ENCODE measurements around the gene USP49. TPM values are rescaled to one million over a fixed set of nuclear protein-coding genes. Genes with fewer than 3 reads are reported as not detected.
A peak's percentile ranks its signal among the peaks of the same experiment; 100 is the strongest.

USP49 gene
- total and polyA plus RNA-seq, 2 of the 13 experiments (the other 11 are each of a cell fraction or from before 2014, with no cell fraction given), result 2.9 to 4.3 TPM

DNA sequence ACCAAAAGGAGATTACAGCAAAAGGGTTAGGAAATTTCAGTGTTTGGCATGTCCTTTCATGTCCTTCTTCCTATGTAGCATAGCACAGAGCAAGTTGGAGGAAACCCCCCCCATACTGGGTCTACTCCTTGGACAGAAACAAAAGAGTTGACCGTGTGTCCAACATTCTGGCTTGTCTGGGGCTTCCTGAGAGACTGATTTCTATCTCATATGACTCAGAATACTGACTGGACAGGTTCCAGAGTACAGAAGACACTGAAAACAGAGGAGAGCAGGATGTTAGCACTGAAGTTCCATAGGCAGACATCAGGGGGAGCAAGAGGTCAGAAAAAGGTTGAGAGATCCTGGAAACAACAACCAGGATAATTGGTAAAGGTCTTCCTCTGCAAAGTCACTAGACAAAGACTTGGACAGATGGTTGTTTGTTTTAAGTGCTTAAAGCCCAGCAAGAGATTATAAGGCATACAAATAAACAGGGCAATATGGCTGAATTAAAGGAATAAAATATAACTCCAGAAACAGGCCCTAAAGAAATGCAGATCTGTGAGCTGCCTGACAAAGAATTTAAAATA lies 48.4 kb downstream of the USP49 start (continued):
- TF ChIP-seq, protein P1, sequence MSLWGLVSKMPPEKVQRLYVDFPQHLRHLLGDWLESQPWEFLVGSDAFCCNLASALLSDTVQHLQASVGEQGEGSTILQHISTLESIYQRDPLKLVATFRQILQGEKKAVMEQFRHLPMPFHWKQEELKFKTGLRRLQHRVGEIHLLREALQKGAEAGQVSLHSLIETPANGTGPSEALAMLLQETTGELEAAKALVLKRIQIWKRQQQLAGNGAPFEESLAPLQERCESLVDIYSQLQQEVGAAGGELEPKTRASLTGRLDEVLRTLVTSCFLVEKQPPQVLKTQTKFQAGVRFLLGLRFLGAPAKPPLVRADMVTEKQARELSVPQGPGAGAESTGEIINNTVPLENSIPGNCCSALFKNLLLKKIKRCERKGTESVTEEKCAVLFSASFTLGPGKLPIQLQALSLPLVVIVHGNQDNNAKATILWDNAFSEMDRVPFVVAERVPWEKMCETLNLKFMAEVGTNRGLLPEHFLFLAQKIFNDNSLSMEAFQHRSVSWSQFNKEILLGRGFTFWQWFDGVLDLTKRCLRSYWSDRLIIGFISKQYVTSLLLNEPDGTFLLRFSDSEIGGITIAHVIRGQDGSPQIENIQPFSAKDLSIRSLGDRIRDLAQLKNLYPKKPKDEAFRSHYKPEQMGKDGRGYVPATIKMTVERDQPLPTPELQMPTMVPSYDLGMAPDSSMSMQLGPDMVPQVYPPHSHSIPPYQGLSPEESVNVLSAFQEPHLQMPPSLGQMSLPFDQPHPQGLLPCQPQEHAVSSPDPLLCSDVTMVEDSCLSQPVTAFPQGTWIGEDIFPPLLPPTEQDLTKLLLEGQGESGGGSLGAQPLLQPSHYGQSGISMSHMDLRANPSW (CRISPR knock-in tag; IDR thresholded peaks at IDR 0.05; ENCODE audit: borderline replicate concordance), result no peak; the same call in 1 of the 2 replicates
- TF ChIP-seq, protein P2, sequence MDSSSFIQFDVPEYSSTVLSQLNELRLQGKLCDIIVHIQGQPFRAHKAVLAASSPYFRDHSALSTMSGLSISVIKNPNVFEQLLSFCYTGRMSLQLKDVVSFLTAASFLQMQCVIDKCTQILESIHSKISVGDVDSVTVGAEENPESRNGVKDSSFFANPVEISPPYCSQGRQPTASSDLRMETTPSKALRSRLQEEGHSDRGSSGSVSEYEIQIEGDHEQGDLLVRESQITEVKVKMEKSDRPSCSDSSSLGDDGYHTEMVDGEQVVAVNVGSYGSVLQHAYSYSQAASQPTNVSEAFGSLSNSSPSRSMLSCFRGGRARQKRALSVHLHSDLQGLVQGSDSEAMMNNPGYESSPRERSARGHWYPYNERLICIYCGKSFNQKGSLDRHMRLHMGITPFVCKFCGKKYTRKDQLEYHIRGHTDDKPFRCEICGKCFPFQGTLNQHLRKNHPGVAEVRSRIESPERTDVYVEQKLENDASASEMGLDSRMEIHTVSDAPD (CRISPR knock-in tag; IDR thresholded peaks at IDR 0.05), result no peak
- TF ChIP-seq SPEN (CRISPR knock-in tag; IDR thresholded peaks at IDR 0.05; ENCODE audit: low read depth) (no peak), ZNF563 (CRISPR knock-in tag; IDR thresholded peaks at IDR 0.05) (no peak), GATA4 (IDR thresholded peaks at IDR 0.05; ENCODE audit: borderline replicate concordance, low read depth) (no peak), RFX1 (IDR thresholded peaks at IDR 0.05) (no peak), ZNF746 (CRISPR knock-in tag; IDR thresholded peaks at IDR 0.05) (no peak), ZNF484 (CRISPR knock-in tag; IDR thresholded peaks at IDR 0.05; ENCODE audit: borderline replicate concordance, low read depth) (no peak), BORCS8-MEF2B (CRISPR knock-in tag; IDR thresholded peaks at IDR 0.05) (no peak), ZNF44 (CRISPR knock-in tag; IDR thresholded peaks at IDR 0.05) (no peak), MEIS1 (CRISPR knock-in tag; IDR thresholded peaks at IDR 0.05; ENCODE audit: borderline replicate concordance) (no peak), ZNF230 (CRISPR knock-in tag; IDR thresholded peaks at IDR 0.05) (no peak)
- TF ChIP-seq, protein P3, sequence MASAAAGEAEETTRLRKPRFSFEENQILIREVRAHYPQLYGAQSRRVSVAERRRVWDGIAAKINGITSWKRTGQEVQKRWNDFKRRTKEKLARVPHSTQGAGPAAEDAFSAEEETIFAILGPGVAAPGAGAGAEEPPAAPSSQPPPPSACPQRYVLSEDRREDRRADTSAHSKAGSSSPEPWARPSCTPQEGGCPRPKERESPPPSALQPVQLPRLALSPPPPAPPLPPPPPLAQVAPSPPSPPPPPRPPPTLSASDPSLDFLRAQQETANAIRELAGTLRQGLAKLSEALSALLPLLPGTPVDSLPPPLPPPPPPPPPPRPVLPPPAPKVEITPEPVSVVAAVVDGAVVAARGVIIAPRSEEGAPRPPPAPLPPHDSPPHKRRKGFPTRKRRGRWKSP (CRISPR knock-in tag; IDR thresholded peaks at IDR 0.05), result peak; percentile 64; the same call in 1 of the 2 replicates
- TF ChIP-seq, protein P4, sequence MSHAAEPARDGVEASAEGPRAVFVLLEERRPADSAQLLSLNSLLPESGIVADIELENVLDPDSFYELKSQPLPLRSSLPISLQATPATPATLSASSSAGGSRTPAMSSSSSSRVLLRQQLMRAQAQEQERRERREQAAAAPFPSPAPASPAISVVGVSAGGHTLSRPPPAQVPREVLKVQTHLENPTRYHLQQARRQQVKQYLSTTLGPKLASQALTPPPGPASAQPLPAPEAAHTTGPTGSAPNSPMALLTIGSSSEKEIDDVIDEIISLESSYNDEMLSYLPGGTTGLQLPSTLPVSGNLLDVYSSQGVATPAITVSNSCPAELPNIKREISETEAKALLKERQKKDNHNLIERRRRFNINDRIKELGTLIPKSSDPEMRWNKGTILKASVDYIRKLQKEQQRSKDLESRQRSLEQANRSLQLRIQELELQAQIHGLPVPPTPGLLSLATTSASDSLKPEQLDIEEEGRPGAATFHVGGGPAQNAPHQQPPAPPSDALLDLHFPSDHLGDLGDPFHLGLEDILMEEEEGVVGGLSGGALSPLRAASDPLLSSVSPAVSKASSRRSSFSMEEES (CRISPR knock-in tag; IDR thresholded peaks at IDR 0.05), result no peak; the same call in 1 of the 2 replicates
- TF ChIP-seq, protein P5, sequence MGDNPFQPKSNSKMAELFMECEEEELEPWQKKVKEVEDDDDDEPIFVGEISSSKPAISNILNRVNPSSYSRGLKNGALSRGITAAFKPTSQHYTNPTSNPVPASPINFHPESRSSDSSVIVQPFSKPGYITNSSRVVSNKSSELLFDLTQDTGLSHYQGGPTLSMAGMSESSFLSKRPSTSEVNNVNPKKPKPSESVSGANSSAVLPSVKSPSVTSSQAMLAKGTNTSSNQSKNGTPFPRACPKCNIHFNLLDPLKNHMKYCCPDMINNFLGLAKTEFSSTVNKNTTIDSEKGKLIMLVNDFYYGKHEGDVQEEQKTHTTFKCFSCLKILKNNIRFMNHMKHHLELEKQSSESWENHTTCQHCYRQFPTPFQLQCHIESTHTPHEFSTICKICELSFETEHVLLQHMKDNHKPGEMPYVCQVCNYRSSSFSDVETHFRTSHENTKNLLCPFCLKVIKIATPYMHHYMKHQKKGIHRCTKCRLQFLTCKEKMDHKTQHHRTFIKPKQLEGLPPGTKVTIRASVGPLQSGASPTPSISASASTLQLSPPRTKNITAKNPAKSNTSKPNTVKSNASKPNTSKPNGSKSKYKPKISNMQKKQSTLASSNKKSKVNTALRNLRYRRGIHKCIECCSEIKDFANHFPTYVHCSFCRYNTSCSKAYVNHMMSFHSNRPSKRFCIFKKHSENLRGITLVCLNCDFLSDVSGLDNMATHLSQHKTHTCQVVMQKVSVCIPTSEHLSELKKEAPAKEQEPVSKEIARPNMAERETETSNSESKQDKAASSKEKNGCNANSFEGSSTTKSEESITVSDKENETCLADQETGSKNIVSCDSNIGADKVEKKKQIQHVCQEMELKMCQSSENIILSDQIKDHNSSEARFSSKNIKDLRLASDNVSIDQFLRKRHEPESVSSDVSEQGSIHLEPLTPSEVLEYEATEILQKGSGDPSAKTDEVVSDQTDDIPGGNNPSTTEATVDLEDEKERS (CRISPR knock-in tag; IDR thresholded peaks at IDR 0.05), result no peak
- TF ChIP-seq, protein P6, sequence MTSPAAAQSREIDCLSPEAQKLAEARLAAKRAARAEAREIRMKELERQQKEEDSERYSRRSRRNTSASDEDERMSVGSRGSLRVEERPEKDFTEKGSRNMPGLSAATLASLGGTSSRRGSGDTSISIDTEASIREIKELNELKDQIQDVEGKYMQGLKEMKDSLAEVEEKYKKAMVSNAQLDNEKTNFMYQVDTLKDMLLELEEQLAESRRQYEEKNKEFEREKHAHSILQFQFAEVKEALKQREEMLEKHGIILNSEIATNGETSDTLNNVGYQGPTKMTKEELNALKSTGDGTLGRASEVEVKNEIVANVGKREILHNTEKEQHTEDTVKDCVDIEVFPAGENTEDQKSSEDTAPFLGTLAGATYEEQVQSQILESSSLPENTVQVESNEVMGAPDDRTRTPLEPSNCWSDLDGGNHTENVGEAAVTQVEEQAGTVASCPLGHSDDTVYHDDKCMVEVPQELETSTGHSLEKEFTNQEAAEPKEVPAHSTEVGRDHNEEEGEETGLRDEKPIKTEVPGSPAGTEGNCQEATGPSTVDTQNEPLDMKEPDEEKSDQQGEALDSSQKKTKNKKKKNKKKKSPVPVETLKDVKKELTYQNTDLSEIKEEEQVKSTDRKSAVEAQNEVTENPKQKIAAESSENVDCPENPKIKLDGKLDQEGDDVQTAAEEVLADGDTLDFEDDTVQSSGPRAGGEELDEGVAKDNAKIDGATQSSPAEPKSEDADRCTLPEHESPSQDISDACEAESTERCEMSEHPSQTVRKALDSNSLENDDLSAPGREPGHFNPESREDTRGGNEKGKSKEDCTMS (CRISPR knock-in tag; conservative IDR thresholded peaks at IDR 0.05), result no peak
